ENCODE data around the gene FYN.

FYN gene

DNA sequence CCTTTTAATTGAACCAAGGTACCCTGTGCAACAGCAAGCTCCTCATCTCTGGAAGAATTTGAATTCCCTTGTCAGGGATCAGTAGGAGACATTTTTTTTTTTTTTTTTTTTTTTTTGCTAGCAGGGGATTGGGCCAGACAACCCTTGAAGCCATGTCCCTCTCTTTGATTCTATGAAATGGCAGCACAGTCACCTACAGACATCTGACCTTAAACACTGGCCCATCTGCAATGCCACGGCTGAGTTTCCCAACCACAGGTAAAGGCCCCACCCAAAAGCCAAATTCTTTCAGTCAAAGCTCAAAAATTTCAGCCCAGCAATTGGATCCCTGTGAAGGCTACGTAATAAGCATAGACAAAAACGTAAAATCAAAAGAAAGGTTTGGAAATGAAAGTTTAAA, 94.2 kb downstream of the FYN start:
- no peak for TF ChIP-seq TAF1 (IDR thresholded peaks at IDR 0.05; ENCODE audit: low read depth, low read length)
- no peak for TF ChIP-seq SPI1 (IDR thresholded peaks at IDR 0.05; ENCODE audit: low read depth, low read length)
- no peak for TF ChIP-seq PAX5 (IDR thresholded peaks at IDR 0.05; ENCODE audit: insufficient read depth, low read length, severe bottlenecking)
- TF ChIP-seq POU2F2 (IDR thresholded peaks at IDR 0.05; ENCODE audit: low read depth, low read length) = no peak
- TF ChIP-seq POLR2A (IDR thresholded peaks at IDR 0.05; ENCODE audit: low read depth, low read length) = no peak
- no peak for TF ChIP-seq POLR2AphosphoS5 (IDR thresholded peaks at IDR 0.05; ENCODE audit: low read depth, low read length)
- DNase-seq (ENCODE audit: insufficient read length, low spot score) (no peak), FAIRE-seq (no peak)

- TF ChIP-seq POLR2A (IDR thresholded peaks at IDR 0.05; ENCODE audit: low read depth, low read length) (no peak), SPI1 (IDR thresholded peaks at IDR 0.05; ENCODE audit: low read depth, low read length) (no peak), POLR2AphosphoS5 (IDR thresholded peaks at IDR 0.05; ENCODE audit: low read depth, low read length) (no peak), TAF1 (IDR thresholded peaks at IDR 0.05; ENCODE audit: low read depth, low read length) (no peak)
- DNase-seq (ENCODE audit: insufficient read length, low spot score) (no peak), FAIRE-seq (no peak)
Measured at GRCh38 chr6:111777357-111777756, 95.9 kb downstream of the FYN start.

DNA sequence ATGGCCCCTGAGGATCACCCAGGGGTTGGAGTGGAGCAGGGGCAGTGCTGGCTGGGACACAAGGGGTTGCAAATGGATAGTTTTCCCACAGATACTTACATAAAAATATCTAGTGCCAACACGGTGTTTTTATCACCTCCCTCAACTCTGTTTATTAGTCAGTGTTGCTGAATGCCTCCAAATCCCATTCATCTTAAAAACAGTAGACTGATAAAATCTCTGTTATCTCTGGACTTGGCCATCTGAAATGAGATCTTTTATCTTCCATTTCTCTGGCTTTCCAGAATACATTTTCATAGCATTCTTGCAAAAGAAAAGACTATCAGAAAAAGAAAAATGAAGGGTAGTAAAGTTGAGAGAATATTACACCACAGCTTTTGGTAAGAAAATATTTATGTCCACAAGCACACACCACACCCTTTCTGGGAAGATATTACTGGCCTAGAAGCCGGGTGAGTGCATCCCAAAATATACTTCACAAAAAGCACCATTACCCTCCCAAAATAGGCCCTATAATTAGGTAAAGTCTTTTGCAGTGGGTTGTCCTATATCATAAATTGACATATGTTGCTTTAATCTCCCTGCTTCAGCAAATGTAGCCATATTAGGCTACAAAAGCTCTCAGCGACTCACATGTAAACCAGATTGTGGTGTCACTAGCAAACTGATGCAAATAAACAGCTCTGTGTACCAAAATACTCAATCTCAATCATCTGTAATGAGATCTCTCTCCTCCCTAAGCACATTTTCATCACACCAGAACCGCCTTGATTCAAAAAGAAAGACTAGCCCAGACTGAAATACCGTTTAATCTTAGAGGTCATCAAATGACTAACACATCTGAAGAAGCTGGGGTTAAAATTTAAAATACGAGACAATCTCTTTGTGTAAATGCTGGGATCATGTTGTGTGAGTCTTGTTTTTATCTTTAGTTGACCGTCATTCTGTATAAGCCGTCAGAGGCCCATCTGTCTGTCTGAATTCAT, 96.7 kb downstream of the FYN start:
- TF ChIP-seq PAX5 (IDR thresholded peaks at IDR 0.05; ENCODE audit: insufficient read depth, low read length, severe bottlenecking) (no peak), POLR2AphosphoS5 (IDR thresholded peaks at IDR 0.05; ENCODE audit: low read depth, low read length) (no peak), TAF1 (IDR thresholded peaks at IDR 0.05; ENCODE audit: low read depth, low read length) (no peak), SPI1 (IDR thresholded peaks at IDR 0.05; ENCODE audit: low read depth, low read length) (no peak), POLR2A (IDR thresholded peaks at IDR 0.05; ENCODE audit: low read depth, low read length) (no peak), POU2F2 (IDR thresholded peaks at IDR 0.05; ENCODE audit: low read depth, low read length) (no peak)
- DNase-seq (ENCODE audit: insufficient read length, low spot score) = no peak
- FAIRE-seq = no peak

DNA sequence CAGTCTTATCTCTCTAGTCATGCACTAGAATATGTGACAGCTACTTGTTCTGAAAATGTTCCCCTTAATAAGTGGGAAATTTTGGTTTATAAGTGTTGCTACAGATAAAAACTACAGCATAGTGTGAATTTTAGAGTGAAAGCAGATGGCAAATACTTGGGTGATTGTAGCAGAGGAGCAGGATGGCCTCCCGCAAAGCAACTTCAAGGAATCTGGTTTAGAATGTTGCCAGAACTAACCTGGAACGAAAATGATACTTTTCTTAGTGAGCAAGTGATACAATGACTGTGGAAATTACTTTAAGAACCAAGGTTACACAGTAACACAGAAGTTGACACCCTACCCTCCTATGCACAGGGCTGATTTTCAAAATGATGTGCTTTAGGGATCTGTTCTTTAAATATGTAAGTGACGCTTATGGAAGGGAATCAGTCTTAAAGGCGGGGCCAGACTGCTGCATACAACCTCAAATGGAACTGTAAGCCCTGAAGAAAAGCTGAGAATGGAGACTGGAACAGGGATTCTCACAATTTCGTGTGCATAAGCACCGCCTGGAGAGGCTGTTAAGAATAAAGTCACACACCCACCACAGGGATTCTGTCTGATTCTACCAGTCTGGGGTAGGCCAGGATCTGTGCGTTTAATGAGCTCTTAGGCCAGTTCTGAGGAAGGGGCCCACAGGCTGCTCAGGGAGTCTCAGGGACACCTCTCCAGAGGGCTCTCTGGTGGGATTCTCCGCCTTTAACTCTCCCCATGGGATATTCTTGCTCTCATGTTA, 97.9 kb downstream of the FYN start:
- FAIRE-seq (no peak), DNase-seq (ENCODE audit: insufficient read length, low spot score) (no peak)
- no peak for TF ChIP-seq TAF1 (IDR thresholded peaks at IDR 0.05; ENCODE audit: low read depth, low read length)
- TF ChIP-seq POU2F2 (IDR thresholded peaks at IDR 0.05; ENCODE audit: low read depth, low read length) = no peak

GRCh38 chr6:111774346-111774703, 98.9 kb downstream of the FYN start:
- TF ChIP-seq POLR2A (IDR thresholded peaks at IDR 0.05; ENCODE audit: low read depth, low read length) (no peak), PAX5 (IDR thresholded peaks at IDR 0.05; ENCODE audit: insufficient read depth, low read length, severe bottlenecking) (no peak), POU2F2 (IDR thresholded peaks at IDR 0.05; ENCODE audit: low read depth, low read length) (no peak), SPI1 (IDR thresholded peaks at IDR 0.05; ENCODE audit: low read depth, low read length) (no peak), POLR2AphosphoS5 (IDR thresholded peaks at IDR 0.05; ENCODE audit: low read depth, low read length) (no peak), TAF1 (IDR thresholded peaks at IDR 0.05; ENCODE audit: low read depth, low read length) (no peak)
- DNase-seq (ENCODE audit: insufficient read length, low spot score) = no peak
- FAIRE-seq = no peak

GRCh38 chr6:111773501-111774345, 99.5 kb downstream of the FYN start:
- no peak for TF ChIP-seq POLR2AphosphoS5 (IDR thresholded peaks at IDR 0.05; ENCODE audit: low read depth, low read length)
- no peak for TF ChIP-seq POU2F2 (IDR thresholded peaks at IDR 0.05; ENCODE audit: low read depth, low read length)
- no peak for TF ChIP-seq PAX5 (IDR thresholded peaks at IDR 0.05; ENCODE audit: insufficient read depth, low read length, severe bottlenecking)
- TF ChIP-seq TAF1 (IDR thresholded peaks at IDR 0.05; ENCODE audit: low read depth, low read length) = no peak
- TF ChIP-seq SPI1 (IDR thresholded peaks at IDR 0.05; ENCODE audit: low read depth, low read length) = no peak
- no peak for TF ChIP-seq POLR2A (IDR thresholded peaks at IDR 0.05; ENCODE audit: low read depth, low read length)
- DNase-seq (ENCODE audit: insufficient read length, low spot score) (no peak), FAIRE-seq (no peak)

GRCh38 chr6:111772381-111772780, 100.9 kb downstream of the FYN start:
- FAIRE-seq (no peak), DNase-seq (ENCODE audit: insufficient read length, low spot score) (no peak)
- no peak for TF ChIP-seq TAF1 (IDR thresholded peaks at IDR 0.05; ENCODE audit: low read depth, low read length)
- no peak for TF ChIP-seq POLR2AphosphoS5 (IDR thresholded peaks at IDR 0.05; ENCODE audit: low read depth, low read length)
- TF ChIP-seq SPI1 (IDR thresholded peaks at IDR 0.05; ENCODE audit: low read depth, low read length) = no peak
- no peak for TF ChIP-seq PAX5 (IDR thresholded peaks at IDR 0.05; ENCODE audit: insufficient read depth, low read length, severe bottlenecking)
- TF ChIP-seq POLR2A (IDR thresholded peaks at IDR 0.05; ENCODE audit: low read depth, low read length) = no peak
- no peak for TF ChIP-seq POU2F2 (IDR thresholded peaks at IDR 0.05; ENCODE audit: low read depth, low read length)

- DNase-seq (ENCODE audit: insufficient read length, low spot score) = no peak
- FAIRE-seq = no peak
- TF ChIP-seq POU2F2 (IDR thresholded peaks at IDR 0.05; ENCODE audit: low read depth, low read length) = no peak
- no peak for TF ChIP-seq SPI1 (IDR thresholded peaks at IDR 0.05; ENCODE audit: low read depth, low read length)
- TF ChIP-seq POLR2A (IDR thresholded peaks at IDR 0.05; ENCODE audit: low read depth, low read length) = no peak
- TF ChIP-seq TAF1 (IDR thresholded peaks at IDR 0.05; ENCODE audit: low read depth, low read length) = no peak
- TF ChIP-seq POLR2AphosphoS5 (IDR thresholded peaks at IDR 0.05; ENCODE audit: low read depth, low read length) = no peak
- no peak for TF ChIP-seq PAX5 (IDR thresholded peaks at IDR 0.05; ENCODE audit: insufficient read depth, low read length, severe bottlenecking)
Measured at GRCh38 chr6:111771629-111772028, 101.6 kb downstream of the FYN start.

DNA sequence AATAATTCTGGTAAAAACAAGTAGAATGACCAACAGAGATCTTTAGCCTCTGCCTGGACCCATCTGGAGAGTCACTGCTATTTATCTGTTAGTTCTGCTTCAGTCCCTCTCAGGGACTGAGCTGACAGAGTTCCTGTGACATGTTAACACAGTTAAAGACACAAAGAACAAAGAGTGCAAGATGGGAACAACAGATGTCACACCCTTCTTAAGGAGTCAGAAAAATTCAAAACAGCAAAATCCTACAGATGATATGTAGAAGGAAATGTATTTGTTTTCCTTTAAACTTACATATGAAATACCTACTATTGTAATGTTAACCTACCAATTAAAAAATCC, 102.2 kb downstream of the FYN start:
- no peak for FAIRE-seq
- TF ChIP-seq POLR2A (IDR thresholded peaks at IDR 0.05; ENCODE audit: low read depth, low read length) (no peak), TAF1 (IDR thresholded peaks at IDR 0.05; ENCODE audit: low read depth, low read length) (no peak), PAX5 (IDR thresholded peaks at IDR 0.05; ENCODE audit: insufficient read depth, low read length, severe bottlenecking) (no peak), SPI1 (IDR thresholded peaks at IDR 0.05; ENCODE audit: low read depth, low read length) (no peak), POU2F2 (IDR thresholded peaks at IDR 0.05; ENCODE audit: low read depth, low read length) (no peak), POLR2AphosphoS5 (IDR thresholded peaks at IDR 0.05; ENCODE audit: low read depth, low read length) (no peak)
- DNase-seq (ENCODE audit: insufficient read length, low spot score) = no peak

Measured in GM12891 (cell line).